Esophagus squamous epithelium (tissue), 5 donors: ENCODE data around the gene C9orf85. TPM values are rescaled to one million over a fixed set of nuclear protein-coding genes. Genes with fewer than 3 reads are reported as not detected.
"Not testable (repeated sequence)": the region's sequence is repeated elsewhere in the genome, so short reads cannot be mapped to it uniquely, and the experiment has no call there.

Experiments
- DNase-seq: peaks from one replicate; lab custom pipeline; 2025; lab: John Stamatoyannopoulos, UW
- H3K27ac ChIP-seq, 4 donors: fragments of 200-600 bp; sonication (generic); one replicate each; pipeline ENCODE4 v1.5.1; 2016 to 2019; ENCODE audit warnings: mild to moderate bottlenecking in 1 of 4
- H3K27me3 ChIP-seq, 4 donors: fragments of 200-600 bp; sonication (generic); 1 replicate in 3 of 4; 2 replicates in 1 of 4; pipeline versions ENCODE4 v1.5.1 to v1.6.0; 2017 to 2021; ENCODE audit warnings: antibody characterized with exemption in 1 of 4
- H3K36me3 ChIP-seq, 3 donors: fragments of 200-600 bp; sonication (generic); one replicate each; pipeline ENCODE4 v1.5.1; 2016 to 2019
- H3K4me1 ChIP-seq, 3 donors: fragments of 200-600 bp; sonication (generic); one replicate each; pipeline ENCODE4 v1.5.1; 2017 to 2019
- H3K4me3 ChIP-seq, 4 donors: fragments of 200-600 bp; sonication (generic); 1 replicate in 3 of 4; 2 replicates in 1 of 4; pipeline ENCODE4 v1.5.1; 2016 to 2019; ENCODE audit warnings: mild to moderate bottlenecking in 2 of 4, moderate library complexity in 1 of 4
- H3K9me3 ChIP-seq, 3 donors: fragments of 200-600 bp; sonication (generic); one replicate each; pipeline ENCODE4 v1.5.1; 2016 to 2019
- CTCF ChIP-seq, 6 experiments: fragments of 450-650 bp in 4 of 6; fragments of 200-600 bp in 2 of 6; sonication (generic) in 2 of 6; IDR thresholded peaks; one replicate each; pipeline ENCODE4 v1.5.1; 2016 to 2019; ENCODE audit warnings: antibody characterized with exemption in 6 of 6, mild to moderate bottlenecking in 4 of 6, moderate library complexity in 4 of 6
- POLR2A ChIP-seq, 4 donors: fragments of 450-650 bp; IDR thresholded peaks; one replicate each; pipeline ENCODE4 v1.6.1; 2017; ENCODE audit warnings: antibody characterized with exemption in 4 of 4, mild to moderate bottlenecking in 4 of 4, moderate library complexity in 3 of 4
- WGBS, 2 donors: methylation state at CpG; one replicate each; pipeline ENCODE4 v1.1.5; 2018; 5-methylcytosine and 5-hydroxymethylcytosine counted together
- intact Hi-C: fragments of 100-400 bp; cut with DNase I; formaldehyde crosslinking; loops from one replicate; pipeline ENCODE4 v1.15.0; 2022
- total RNA-seq, 4 donors: library from RNA; depleted of rRNA; stranded (reverse); fragments of >200 nt; gene quantifications; one replicate each; pipeline ENCODE4 v1.1.0, GENCODE V29; 2016
- donor health status: DM: yes; HTN: yes; CAD: no.

C9orf85 gene
- total RNA-seq, 4 donors from 2014 or later, result 9.1 to 12.8 (median 10.4) TPM

- H3K9me3 ChIP-seq, result no peaks in the 10 kb centered on the region
- peaks cover 0 to 4% (median 0%) of the 10 kb centered on the region in 3 donors for H3K4me1 ChIP-seq
- H3K4me3 ChIP-seq, result no peak overlapping the region
- peaks cover 0 to 8% (median 0%) of the 10 kb centered on the region in 3 donors for H3K36me3 ChIP-seq
- no peaks in the 10 kb centered on the region for H3K27me3 ChIP-seq
- H3K27ac ChIP-seq, result no peak overlapping the region
- TF ChIP-seq POLR2A (IDR thresholded peaks at IDR 0.05) (no peak), CTCF (IDR thresholded peaks at IDR 0.05) (no peak)
- 55 to 68% methylated on average over 1 of the region's 1 CpG for WGBS, 2 donors
- intact Hi-C loops, result no loop called here
- DNase-seq, result no peak
Observed at GRCh38 chr9:71955300-71955915, 44.0 kb downstream of the C9orf85 start.

- no peaks in the 10 kb centered on the region for H3K27me3 ChIP-seq
- TF ChIP-seq CTCF (IDR thresholded peaks at IDR 0.05), result no peak
- no peak for TF ChIP-seq POLR2A (IDR thresholded peaks at IDR 0.05)
- peaks cover 0 to 40% (median 0%) of the 10 kb centered on the region in 3 donors for H3K36me3 ChIP-seq
- no peaks in the 10 kb centered on the region for H3K9me3 ChIP-seq
- 76 to 83% methylated on average over 4 of the region's 4 CpGs for WGBS, 2 donors
- DNase-seq, result no peak
- peak overlapping the region in 2 of 4 donors; percentile 44 to 54 for H3K27ac ChIP-seq
- H3K4me1 ChIP-seq, result no peaks in the 10 kb centered on the region
- no peak overlapping the region for H3K4me3 ChIP-seq
- intact Hi-C loops, result no loop called here
Observed at GRCh38 chr9:71962328-71962727, 50.9 kb downstream of the C9orf85 start.

- H3K27ac ChIP-seq, H3K4me3 ChIP-seq, intact Hi-C loops, H3K4me1 ChIP-seq, H3K27me3 ChIP-seq, H3K9me3 ChIP-seq, DNase-seq: not testable (repeated sequence)
- H3K36me3 ChIP-seq, result peaks cover 0 to 44% (median 0%) of the 10 kb centered on the region in 3 donors
- no CpG with 5 or more reads among the region's 29 CpGs for WGBS, 2 donors
Observed at GRCh38 chr9:71963471-71963996, 52.1 kb downstream of the C9orf85 start.

- no peaks in the 10 kb centered on the region for H3K27me3 ChIP-seq
- H3K9me3 ChIP-seq, result peaks cover 0 to 8% (median 3%) of the 10 kb centered on the region in 3 donors
- H3K4me3 ChIP-seq, result no peak overlapping the region
- TF ChIP-seq POLR2A (IDR thresholded peaks at IDR 0.05), result no peak
- no peak for TF ChIP-seq CTCF (IDR thresholded peaks at IDR 0.05)
- intact Hi-C loops, result no loop called here
- no peak overlapping the region for H3K27ac ChIP-seq
- no peak for DNase-seq
- 86 to 100% methylated on average over 1 of the region's 1 CpG for WGBS, 2 donors
- no peaks in the 10 kb centered on the region for H3K4me1 ChIP-seq
- H3K36me3 ChIP-seq, result peaks cover 0 to 35% (median 0%) of the 10 kb centered on the region in 3 donors
Observed at GRCh38 chr9:71965403-71965802, 54.0 kb downstream of the C9orf85 start.

GRCh38 chr9:71966601-71967000 lies 55.2 kb downstream of the C9orf85 start:
- Histone ChIP-seq H3K4me1 (no peaks in the 10 kb centered on the region), H3K27ac (no peak overlapping the region), H3K27me3 (no peaks in the 10 kb centered on the region), H3K4me3 (no peak overlapping the region), H3K9me3 (peaks cover 0 to 8% (median 3%) of the 10 kb centered on the region in 3 donors), H3K36me3 (peaks cover 0 to 32% (median 0%) of the 10 kb centered on the region in 3 donors)
- TF ChIP-seq CTCF (IDR thresholded peaks at IDR 0.05), result no peak
- TF ChIP-seq POLR2A (IDR thresholded peaks at IDR 0.05), result no peak
- intact Hi-C loops, result no loop called here
- no peak for DNase-seq
- 79 to 81% methylated on average over 5 of the region's 5 CpGs for WGBS, 2 donors
